ENCODE data around the gene PPTC7.
A peak's percentile ranks its signal among the peaks of the same experiment; 100 is the strongest.

The PPTC7 gene

GRCh38 chr12:110508071-110508586 is 75.0 kb downstream of the PPTC7 start (continued):
- TF ChIP-seq YY2 (tag by site-specific recombination; IDR thresholded peaks at IDR 0.05) (no peak), ZEB2 (tag by site-specific recombination; IDR thresholded peaks at IDR 0.05) (no peak), OSR2 (tag by site-specific recombination; IDR thresholded peaks at IDR 0.05) (peak; percentile 51; the same call in 1 of the 2 replicates), ZNF266 (tag by site-specific recombination; IDR thresholded peaks at IDR 0.05; ENCODE audit: low read depth) (no peak), ZNF791 (tag by site-specific recombination; IDR thresholded peaks at IDR 0.05) (no peak), ZNF48 (tag by site-specific recombination; IDR thresholded peaks at IDR 0.05) (no peak), ZSCAN4 (tag by site-specific recombination; IDR thresholded peaks at IDR 0.05) (no peak), ZBTB44 (tag by site-specific recombination; IDR thresholded peaks at IDR 0.05) (no peak), ZNF548 (tag by site-specific recombination; IDR thresholded peaks at IDR 0.05) (no peak), ZBTB10 (tag by site-specific recombination; IDR thresholded peaks at IDR 0.05) (no peak), ZNF311 (tag by site-specific recombination; IDR thresholded peaks at IDR 0.05; ENCODE audit: borderline replicate concordance) (no peak), PRDM2 (tag by site-specific recombination; IDR thresholded peaks at IDR 0.05; ENCODE audit: borderline replicate concordance) (no peak), ZNF350 (tag by site-specific recombination; IDR thresholded peaks at IDR 0.05) (no peak), SP3 (tag by site-specific recombination; IDR thresholded peaks at IDR 0.05) (no peak), ZNF366 (tag by site-specific recombination; conservative IDR thresholded peaks at IDR 0.05) (peak; percentile 48; the same call in 1 of the 2 replicates), ZNF585B (tag by site-specific recombination; IDR thresholded peaks at IDR 0.05) (no peak), ZNF16 (tag by site-specific recombination; IDR thresholded peaks at IDR 0.05; ENCODE audit: low read depth) (no peak), ZNF416 (tag by site-specific recombination; IDR thresholded peaks at IDR 0.05) (no peak), SP7 (tag by site-specific recombination; IDR thresholded peaks at IDR 0.05) (peak; percentile 84), ZNF157 (tag by site-specific recombination; IDR thresholded peaks at IDR 0.05) (no peak), CTCF (tag by site-specific recombination; IDR thresholded peaks at IDR 0.05) (no peak), ZNF398 (tag by site-specific recombination; IDR thresholded peaks at IDR 0.05) (peak; percentile 55), ZNF202 (tag by site-specific recombination; IDR thresholded peaks at IDR 0.05; ENCODE audit: borderline replicate concordance) (no peak), ZNF580 (tag by site-specific recombination; IDR thresholded peaks at IDR 0.05) (no peak)
